Activated CD4-positive, alpha-beta T cell treated with anti-CD3 and anti-CD28 coated beads, Interleukin-2, amount 50 U/mL, for 48 hours (primary cell): ENCODE results near the gene TEX261.
"Not testable (repeated sequence)": the region's sequence is repeated elsewhere in the genome, so short reads cannot be mapped to it uniquely, and the experiment has no call there.

Source experiments
- DNase-seq, 2 experiments: peaks; one replicate each; pipeline ENCODE4 v3.0.0-alpha.2; 2020

TEX261 gene

GRCh38 chr2:70994699-70995425 lies at the start of gene TEX261:
Gene TEX261 (minus strand): TSS chr2:70994873. CDS start chr2:70994757, 116 bp downstream.
- peak; percentile 92 to 93 for DNase-seq

DNA sequence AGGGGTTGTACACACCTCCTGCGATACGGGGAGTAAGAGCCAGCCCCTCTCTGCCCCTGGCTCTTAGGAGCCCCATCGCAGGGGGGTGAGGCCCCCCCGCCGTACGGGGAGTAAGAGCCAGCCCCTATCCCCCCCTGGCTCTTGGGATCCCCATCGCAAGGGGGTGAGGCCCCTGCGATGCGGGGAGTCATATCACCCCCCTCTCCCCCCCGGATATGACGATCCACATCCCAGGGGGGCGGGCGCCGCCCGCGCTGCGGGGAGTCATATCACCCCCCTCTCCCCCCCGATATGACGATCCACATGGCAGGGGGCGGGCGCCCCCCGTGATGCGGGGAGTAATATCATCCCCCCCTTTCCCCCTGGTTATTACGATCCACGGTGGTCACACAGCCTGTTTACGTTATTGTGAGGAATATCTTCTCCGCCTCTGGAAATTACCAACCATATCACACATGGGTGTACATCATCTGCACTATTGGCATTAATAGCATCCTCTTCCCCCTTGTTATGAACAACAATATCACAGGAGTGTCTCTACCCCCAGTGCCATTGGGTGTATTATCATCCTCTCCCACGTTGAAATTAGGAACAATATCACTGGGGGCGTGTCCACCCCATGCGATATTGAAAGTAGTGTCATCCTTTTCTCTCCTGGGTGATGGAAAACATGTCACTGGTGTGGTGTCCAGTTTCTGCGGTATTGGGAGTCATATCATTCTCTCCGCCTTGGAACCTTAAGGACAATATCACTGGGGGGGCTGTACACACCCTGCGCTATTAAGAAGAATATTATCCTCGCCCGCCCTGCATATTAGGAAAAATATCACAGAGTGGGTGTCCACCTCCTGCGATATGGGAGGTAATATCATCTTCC lies 49.1 kb upstream of the TEX261 start:
- DNase-seq = no peak

DNA sequence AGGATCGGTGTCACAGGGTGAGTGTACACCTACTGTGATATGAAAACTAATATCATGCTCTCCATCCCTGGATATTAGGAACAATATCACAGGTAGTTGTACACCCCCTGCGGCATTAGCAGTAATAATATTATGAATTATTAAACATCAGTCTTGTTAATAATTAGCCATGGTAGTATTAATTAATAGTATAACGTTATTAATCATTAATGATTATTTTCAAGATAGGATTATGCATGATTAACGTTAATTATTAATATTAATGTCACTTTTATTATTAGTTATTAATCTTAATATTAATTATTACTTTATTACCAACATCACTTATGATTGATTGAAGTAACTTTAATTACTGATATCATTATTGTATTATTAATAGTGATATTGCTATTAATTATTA lies 47.6 kb upstream of the TEX261 start:
- no peak for DNase-seq

DNA sequence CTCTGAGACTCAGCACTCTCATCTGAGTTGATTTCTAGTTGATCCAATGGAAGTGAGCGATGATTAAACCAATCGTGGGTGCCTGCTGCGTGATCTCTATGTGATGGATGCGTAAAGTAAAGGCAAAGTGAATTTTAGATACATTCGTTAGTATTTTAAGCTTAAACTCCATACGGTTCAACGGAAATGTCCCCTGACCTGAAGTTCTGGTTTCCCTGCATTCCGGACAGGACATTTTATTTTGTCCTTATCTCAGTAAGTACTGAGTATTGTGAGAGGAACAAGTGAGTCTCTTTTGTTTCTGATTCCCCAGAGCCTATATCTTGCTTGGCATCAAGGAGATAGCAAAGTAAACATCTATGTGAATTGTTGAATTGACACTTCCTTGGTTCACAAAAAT lies 41.6 kb upstream of the TEX261 start:
- not testable (repeated sequence) for DNase-seq

GRCh38 chr2:71023553-71024243 lies 29.0 kb upstream of the TEX261 start:
- DNase-seq = peak; percentile 72 to 79

- DNase-seq = not testable (repeated sequence)
Measured at GRCh38 chr2:71021394-71021793, 26.7 kb upstream of the TEX261 start.

GRCh38 chr2:71019989-71020388 lies 25.3 kb upstream of the TEX261 start:
- DNase-seq = not testable (repeated sequence)

DNA sequence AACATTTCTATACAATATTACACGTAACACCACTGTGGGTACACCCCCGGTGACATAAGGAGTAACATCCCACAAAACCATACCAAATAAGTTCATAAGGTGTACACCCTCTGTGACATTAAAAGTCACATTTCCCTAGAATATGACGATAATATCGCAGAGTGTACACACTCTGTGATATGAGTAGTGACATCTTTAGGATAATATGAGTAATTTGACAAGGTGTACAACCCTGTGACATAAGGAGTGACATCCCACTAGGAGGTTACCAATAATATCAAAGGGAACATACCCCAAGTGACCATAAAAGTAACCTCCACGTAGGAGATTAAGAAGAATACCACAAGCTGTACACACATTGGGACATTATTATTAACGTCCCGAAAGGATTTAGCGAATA lies 24.0 kb upstream of the TEX261 start:
- DNase-seq = no peak

GRCh38 chr2:71011786-71012185 lies 17.1 kb upstream of the TEX261 start:
- not testable (repeated sequence) for DNase-seq

- no peak for DNase-seq
Measured at GRCh38 chr2:71008342-71008741, 13.7 kb upstream of the TEX261 start.

DNA sequence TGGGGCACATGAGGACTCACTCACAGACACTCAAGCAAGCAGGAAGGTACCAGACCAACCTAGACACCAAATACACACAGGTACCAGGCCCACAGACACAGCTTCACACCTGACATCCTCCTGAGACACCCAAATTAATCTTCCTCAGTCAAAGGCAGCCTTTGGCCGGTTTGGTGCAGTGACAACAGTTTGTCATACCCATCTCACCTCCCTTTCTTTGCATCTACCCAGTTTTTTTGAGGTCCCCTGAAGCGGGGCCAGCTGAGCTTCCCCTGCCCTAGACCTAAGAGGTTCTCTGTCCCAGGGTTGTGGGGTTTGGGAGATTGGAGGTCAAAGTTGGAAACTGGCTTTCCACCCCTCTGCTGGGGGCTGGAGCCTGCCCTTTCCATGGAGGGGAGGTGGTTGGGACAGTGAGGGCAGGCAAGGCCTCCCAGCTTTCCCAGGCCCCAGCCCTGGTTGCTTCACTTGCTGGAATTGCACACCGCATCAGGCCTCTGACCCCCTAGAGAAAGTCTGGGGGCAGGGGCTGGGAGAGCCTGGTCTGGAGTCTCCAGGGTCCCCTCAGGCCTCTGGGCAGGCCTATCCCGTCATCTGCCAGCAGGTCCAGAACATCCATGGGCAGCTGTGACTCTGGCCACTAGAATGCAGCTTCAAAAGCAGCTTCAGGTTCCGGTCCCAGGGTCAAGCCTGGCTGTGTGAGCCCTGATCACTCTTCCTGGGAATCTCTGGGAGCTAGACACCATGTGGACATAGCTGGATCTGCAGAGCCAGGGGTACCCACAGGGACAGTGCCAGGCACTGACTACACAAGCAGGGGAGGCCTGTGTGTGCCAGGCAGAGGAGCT lies 12.5 kb upstream of the TEX261 start:
- DNase-seq = no peak

DNA sequence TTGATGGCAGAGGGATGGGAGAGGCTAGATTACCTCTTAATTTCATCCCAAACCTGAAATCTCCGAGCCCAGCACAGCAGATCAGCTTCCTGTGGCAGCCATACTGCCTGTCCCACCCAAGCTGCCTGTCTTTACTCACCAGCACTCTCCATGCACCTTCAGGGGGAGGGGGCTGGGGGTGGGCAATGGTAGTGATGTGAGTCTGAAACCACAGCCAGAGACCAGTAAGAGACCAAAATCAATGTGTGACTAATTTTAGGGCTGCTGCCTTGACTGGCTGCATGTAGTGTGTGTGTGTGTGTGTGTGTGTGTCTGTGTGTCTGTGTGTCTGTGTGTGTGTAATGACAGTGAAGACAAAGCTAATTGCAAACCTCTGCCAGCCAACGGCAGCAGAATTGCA lies 11.7 kb upstream of the TEX261 start:
- DNase-seq = no peak

- DNase-seq = no peak
Measured at GRCh38 chr2:71005271-71006202, 10.9 kb upstream of the TEX261 start.

GRCh38 chr2:71004857-71005256 lies 10.2 kb upstream of the TEX261 start:
- DNase-seq = no peak

DNA sequence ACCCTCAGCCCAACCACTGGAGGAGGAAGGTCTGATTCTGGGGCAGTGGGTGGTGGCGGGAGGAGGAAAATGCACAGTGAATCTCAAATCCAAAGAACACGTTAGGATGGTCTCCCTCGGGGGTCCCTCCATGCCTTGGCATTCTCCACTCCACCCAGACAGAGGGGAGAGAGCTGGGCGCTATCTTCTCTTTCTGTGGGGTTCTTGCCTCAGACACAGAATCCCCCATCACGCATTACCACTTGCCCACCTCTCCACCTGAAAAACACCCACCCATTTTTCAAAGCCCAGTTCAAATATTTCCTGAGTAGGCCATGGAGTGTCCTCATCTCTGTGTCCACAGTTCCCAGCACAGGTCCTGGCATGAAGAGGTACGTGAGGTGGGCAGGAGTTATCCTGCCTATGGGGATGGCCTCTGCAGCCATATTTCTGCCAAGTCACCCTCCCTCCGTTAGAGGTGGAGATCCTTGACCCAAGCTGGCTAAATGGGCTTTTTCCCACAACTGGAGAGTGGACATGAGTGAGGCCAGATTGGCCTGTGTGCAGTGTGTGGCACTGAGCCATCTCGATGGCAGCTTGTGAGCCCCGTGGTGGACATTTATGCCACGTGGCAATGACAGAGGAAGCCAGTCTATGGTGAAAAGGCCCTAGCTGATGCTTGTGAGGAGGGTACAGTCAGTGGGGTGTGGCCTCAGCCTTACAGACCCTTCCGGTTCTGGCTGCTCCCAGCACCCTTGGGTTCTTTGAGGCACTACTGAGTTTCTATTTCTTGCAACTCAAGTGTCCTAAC lies 9.5 kb upstream of the TEX261 start:
- no peak for DNase-seq

DNA sequence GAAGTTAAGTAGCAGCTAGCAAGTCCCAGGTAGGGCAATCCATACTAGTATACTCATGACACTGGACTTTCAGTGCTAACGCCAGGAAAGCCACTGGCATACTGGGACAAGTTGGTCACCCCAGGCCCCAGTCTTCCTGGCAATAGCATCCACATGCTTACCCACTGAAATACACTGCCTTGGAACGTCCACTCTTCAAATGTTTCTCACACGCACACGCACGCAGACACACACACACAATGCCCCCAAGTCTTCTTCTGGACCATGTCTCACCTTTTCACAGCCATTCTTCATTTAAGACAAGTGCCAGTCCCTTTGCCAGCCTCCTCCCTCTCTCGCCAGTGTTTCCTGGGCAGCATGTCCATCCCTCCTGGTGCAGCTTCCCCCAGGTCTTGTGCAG lies 8.7 kb upstream of the TEX261 start:
- DNase-seq = no peak

DNA sequence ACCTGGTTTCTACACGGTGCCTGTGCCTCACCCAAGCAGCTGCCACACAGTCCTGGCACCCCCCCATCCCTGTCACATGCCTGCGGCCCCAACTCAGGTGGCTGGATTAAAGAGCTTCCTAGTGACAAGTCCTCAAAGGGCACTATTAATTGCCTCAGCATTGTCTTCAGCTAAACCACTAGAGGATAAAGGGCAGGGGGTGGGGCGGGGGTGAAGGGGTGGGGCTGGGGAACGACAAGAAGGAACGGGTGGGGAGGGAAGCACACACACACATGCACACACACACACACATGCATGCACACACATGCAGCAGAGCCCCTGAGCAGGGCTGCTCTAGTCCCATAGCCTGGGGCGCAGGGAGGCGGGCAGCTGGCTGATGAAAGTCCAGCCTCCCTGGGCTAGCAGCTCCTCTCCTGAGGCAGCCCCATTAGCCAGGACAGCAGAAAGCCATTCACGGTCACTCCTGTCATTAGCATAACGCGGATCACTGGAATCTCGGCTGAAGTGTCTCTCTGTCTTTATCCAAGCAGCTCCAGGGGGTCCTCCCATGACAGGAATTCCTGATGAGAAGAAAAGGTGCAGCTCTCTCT lies 7.4 kb upstream of the TEX261 start:
- DNase-seq = no peak

DNA sequence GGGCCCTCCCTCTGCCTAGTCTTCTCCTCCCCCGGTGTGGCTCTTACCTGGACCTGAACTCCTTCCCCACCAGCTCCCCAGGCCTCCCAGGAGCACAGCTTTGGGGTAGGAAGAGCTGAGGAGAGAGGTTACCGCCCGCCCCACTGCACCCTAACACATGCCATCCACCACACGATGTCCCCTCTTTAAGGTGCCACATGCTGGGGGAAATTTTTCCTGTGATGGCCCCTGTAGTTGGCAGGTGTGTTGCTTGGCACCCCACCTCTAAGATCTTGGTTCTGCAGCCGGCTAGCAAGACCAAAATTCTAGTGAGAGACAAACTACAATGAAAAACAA lies 6.9 kb upstream of the TEX261 start:
- DNase-seq = no peak

DNA sequence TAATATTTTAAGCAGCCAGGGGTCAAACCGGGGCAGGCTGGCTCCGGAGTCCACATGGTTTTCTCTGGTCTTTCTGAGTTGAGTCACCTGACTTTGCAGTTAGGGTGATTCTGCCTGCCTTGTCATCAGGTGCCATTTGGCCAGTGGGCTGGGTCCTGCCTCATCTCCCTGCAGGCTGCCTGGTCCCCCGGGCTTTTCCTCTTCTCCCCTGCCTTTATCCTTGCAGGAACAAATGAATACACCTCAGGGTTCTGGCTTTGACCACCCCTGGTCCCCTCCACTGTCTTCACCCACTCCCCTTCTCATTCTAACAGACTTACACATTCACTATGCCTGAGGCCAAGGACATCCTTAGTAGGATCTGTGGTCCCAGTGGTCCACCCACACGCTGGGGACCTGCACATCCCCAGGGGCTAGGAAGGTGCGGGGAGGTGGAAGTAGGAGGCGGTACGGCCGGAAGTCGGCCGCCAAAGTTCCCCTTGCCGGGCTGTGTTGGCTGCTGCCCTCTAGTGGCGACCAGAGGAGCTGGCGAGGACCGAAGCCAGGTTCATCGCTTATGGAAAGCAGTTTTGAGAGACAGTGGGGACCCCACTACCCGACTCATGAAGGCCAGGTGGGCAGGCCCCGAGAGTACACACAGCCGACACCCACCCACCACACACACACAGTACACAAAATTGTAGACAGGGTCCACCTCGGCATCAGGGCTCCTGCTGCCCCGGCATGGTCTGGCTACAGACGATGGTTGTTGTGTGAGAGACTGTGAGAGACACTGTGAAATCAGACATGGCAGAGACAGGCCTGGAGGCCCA lies 6.3 kb upstream of the TEX261 start:
- DNase-seq = peak; percentile 84 to 88
